Endodermal cell (in vitro differentiated cells): Measurements from ENCODE around the gene WDR20. TPM values are rescaled to one million over a fixed set of nuclear protein-coding genes. Genes with fewer than 3 reads are reported as not detected.
A peak's percentile ranks its signal among the peaks of the same experiment; 100 is the strongest.

ENCODE experiments used
- DNase-seq: peaks from one replicate; pipeline ENCODE4 v3.0.0-alpha.2; 2017
- H3K27ac ChIP-seq: 2 replicates; pipeline ENCODE4 v1.5.1; 2013; ENCODE audit warnings: mild to moderate bottlenecking, low read depth, low read length, moderate library complexity
- H3K27me3 ChIP-seq: 2 replicates; pipeline ENCODE4 v1.6.1; 2013; ENCODE audit warnings: mild to moderate bottlenecking, low read length, moderate library complexity; ENCODE audit not compliant: insufficient read depth, control insufficient read depth, poor library complexity, severe bottlenecking
- H3K36me3 ChIP-seq: 2 replicates; pipeline ENCODE4 v1.7.0; 2013; ENCODE audit warnings: mild to moderate bottlenecking, low read length, moderate library complexity; ENCODE audit not compliant: control insufficient read depth, insufficient read depth
- H3K4me1 ChIP-seq: one replicate; pipeline ENCODE4 v1.7.0; 2013; ENCODE audit warnings: low read length; ENCODE audit not compliant: control insufficient read depth, insufficient read depth
- H3K4me3 ChIP-seq: 2 replicates; pipeline ENCODE4 v1.5.1; 2013; ENCODE audit warnings: mild to moderate bottlenecking, low read length, moderate library complexity
- H3K9ac ChIP-seq: 2 replicates; pipeline ENCODE4 v1.6.1; 2013; ENCODE audit warnings: mild to moderate bottlenecking, low read length, moderate library complexity; ENCODE audit not compliant: poor library complexity, severe bottlenecking; ENCODE audit errors: extremely low read depth
- H3K9me3 ChIP-seq: 2 replicates; pipeline ENCODE4 v1.6.1; 2013; ENCODE audit warnings: mild to moderate bottlenecking, low read length, moderate library complexity; ENCODE audit not compliant: control insufficient read depth
- H3K27ac Mint-ChIP-seq: 2 replicates; pipeline ENCODE4 v1.8.0; 2020; ENCODE audit warnings: mixed read lengths
- H3K27me3 Mint-ChIP-seq: 2 replicates; pipeline ENCODE4 v1.8.0; 2021; ENCODE audit warnings: mild to moderate bottlenecking, mixed read lengths; ENCODE audit not compliant: insufficient read depth
- H3K36me3 Mint-ChIP-seq: 2 replicates; pipeline ENCODE4 v1.8.0; 2020; ENCODE audit warnings: low read depth, mixed read lengths
- H3K4me1 Mint-ChIP-seq: 2 replicates; pipeline ENCODE4 v1.8.0; 2020; ENCODE audit warnings: mixed read lengths
- H3K4me3 Mint-ChIP-seq: 2 replicates; pipeline ENCODE4 v1.8.0; 2020; ENCODE audit warnings: mild to moderate bottlenecking, moderate library complexity, mixed read lengths
- H3K9me3 Mint-ChIP-seq: 2 replicates; pipeline ENCODE4 v1.8.0; 2020; ENCODE audit warnings: mild to moderate bottlenecking, mixed read lengths
- WGBS, 2 experiments: methylation state at CpG; one replicate each; pipeline versions ENCODE4 v1.1.5 to v1.1.7; 2013; ENCODE audit warnings: missing lambda C conversion rate in 2 of 2, mixed read lengths in 1 of 2; ENCODE audit not compliant: insufficient coverage in 1 of 2, insufficient read length in 1 of 2; 5-methylcytosine and 5-hydroxymethylcytosine counted together
- total RNA-seq, 2 donors: library from RNA; stranded (reverse); fragmentation: NEBNext Ultra II Directional in 1 of 2; extraction: Animal tissue kit (Norgen Biotek cat#: 25700) in 1 of 2; gene quantifications; 2 replicates in 1 of 2; 3 replicates in 1 of 2; pipeline ENCODE4 v1.2.1, GENCODE V29; 2021
- TF ChIP-seq, protein P1 (sequence below): fragments of 200-600 bp; sonication (generic); conservative IDR thresholded peaks from 2 replicates; pipeline ENCODE4 v1.5.0; 2021; ENCODE audit warnings: antibody characterized with exemption, mild to moderate bottlenecking

Gene WDR20
- total RNA-seq, 2 donors from 2014 or later = 33.8 to 37.6 TPM

DNA sequence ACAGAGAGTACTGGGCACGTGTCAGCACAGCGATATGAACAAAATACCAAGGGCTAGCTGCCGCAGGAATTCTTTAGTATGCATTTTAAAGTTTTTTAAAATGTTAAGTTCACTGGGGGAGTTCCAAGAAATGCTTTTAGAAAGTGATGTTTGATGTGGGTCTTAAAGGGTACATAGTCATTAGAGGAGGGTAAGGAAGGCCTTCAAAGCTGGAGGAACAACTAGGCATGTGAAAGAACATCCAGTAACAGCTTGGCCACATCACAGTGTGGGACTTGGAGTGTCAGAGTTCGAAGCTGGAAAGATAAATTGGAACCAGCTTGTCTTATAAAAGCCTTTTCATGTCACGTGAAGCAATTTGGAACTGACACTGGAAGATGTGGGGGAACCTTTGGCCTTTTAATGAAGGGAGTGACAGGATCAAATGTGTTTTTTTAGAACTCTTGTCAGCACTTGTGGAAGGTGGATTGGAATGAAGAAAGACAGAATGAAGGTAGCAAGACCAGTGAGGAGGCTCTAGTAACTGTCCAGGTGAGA lies 57.7 kb downstream of the WDR20 start:
- Mint-ChIP-seq H3K4me3 (no peak overlapping the region), H3K4me1 (peaks cover 13% of the 10 kb centered on the region), H3K27ac (peak overlapping the region; percentile 23), H3K27me3 (no peaks in the 10 kb centered on the region), H3K36me3 (peaks cover 39% of the 10 kb centered on the region), H3K9me3 (no peaks in the 10 kb centered on the region)
- no peak overlapping the region for H3K27ac ChIP-seq
- TF ChIP-seq, protein P1, sequence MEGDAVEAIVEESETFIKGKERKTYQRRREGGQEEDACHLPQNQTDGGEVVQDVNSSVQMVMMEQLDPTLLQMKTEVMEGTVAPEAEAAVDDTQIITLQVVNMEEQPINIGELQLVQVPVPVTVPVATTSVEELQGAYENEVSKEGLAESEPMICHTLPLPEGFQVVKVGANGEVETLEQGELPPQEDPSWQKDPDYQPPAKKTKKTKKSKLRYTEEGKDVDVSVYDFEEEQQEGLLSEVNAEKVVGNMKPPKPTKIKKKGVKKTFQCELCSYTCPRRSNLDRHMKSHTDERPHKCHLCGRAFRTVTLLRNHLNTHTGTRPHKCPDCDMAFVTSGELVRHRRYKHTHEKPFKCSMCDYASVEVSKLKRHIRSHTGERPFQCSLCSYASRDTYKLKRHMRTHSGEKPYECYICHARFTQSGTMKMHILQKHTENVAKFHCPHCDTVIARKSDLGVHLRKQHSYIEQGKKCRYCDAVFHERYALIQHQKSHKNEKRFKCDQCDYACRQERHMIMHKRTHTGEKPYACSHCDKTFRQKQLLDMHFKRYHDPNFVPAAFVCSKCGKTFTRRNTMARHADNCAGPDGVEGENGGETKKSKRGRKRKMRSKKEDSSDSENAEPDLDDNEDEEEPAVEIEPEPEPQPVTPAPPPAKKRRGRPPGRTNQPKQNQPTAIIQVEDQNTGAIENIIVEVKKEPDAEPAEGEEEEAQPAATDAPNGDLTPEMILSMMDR = no peak
- H3K27me3 ChIP-seq = no peaks in the 10 kb centered on the region
- no peak overlapping the region for H3K9ac ChIP-seq
- WGBS, 2 experiments = 94 to 96% methylated on average over 5 of the region's 5 CpGs
- H3K36me3 ChIP-seq = peaks cover 56% of the 10 kb centered on the region
- H3K9me3 ChIP-seq = no peaks in the 10 kb centered on the region
- no peaks in the 10 kb centered on the region for H3K4me1 ChIP-seq
- H3K4me3 ChIP-seq = no peak overlapping the region
- DNase-seq = no peak

DNA sequence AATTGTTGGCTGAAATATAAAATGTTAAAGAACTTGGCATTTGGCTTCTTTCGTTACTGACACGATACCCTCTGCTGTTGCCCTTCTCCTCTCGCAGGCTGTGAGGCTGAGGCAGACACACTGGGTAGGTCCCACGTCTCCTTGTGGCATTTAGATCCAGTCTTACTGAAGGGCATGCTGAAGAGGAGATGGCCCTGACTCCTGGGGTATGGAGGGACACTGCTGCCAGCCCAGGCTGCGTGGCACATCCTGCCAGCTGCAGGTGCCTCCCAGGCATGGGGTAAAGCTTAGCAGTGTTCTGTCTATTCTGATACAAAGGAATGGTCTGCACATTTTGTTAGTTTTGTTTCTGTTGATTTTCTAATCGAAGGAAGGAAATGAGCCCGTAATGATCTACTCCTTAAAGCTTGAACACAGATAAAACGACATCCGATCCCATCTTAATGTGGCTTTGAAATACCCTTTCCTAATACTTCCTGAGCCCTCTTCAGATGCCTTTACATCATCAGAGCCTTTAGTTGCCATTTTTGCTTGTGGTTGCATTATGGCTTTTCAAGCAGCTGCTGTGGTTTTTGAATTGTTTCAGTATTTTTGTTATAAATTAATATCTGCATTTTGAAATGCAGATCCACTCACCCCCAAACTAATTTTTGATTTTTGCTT lies 61.1 kb downstream of the WDR20 start:
- H3K36me3 Mint-ChIP-seq = peaks cover 60% of the 10 kb centered on the region
- H3K27me3 ChIP-seq = no peaks in the 10 kb centered on the region
- no peaks in the 10 kb centered on the region for H3K4me1 ChIP-seq
- peaks cover 64% of the 10 kb centered on the region for H3K36me3 ChIP-seq
- TF ChIP-seq, protein P1 = no peak
- no peaks in the 10 kb centered on the region for H3K9me3 ChIP-seq
- H3K9ac ChIP-seq = no peak overlapping the region
- no peak overlapping the region for H3K27ac Mint-ChIP-seq
- H3K9me3 Mint-ChIP-seq = no peaks in the 10 kb centered on the region
- 92 to 96% methylated on average over 8 to 9 of the region's 9 CpGs for WGBS, 2 experiments
- no peak overlapping the region for H3K27ac ChIP-seq
- no peaks in the 10 kb centered on the region for H3K27me3 Mint-ChIP-seq
- H3K4me3 ChIP-seq = no peak overlapping the region
- H3K4me3 Mint-ChIP-seq = no peak overlapping the region
- DNase-seq = no peak
- H3K4me1 Mint-ChIP-seq = peaks cover 4% of the 10 kb centered on the region

DNA sequence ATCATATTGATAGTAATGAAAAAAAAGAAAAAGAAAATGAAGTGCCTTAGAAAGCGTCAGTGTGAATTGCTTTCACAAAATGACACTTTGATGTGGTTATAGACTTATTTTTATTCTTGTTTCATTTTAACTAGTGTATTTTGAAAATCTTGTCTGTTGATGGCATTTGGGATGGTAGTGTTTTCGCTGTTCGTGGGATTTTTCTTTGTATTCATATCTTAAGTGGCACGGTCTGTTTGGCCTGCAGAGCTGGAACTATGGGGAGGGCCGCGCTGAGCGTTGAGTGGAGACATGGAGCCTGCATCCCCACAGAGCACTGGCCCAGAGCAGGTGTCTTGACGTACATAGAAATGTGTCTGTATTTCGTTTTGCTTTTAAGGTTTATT lies 61.6 kb downstream of the WDR20 start:
- no peaks in the 10 kb centered on the region for H3K9me3 ChIP-seq
- no peak for DNase-seq

More for the DNA sequence above, 61.6 kb downstream of the WDR20 start:
- H3K27ac Mint-ChIP-seq = no peak overlapping the region
- peaks cover 58% of the 10 kb centered on the region for H3K36me3 Mint-ChIP-seq
- no peaks in the 10 kb centered on the region for H3K9me3 Mint-ChIP-seq
- 89 to 95% methylated on average over 9 of the region's 9 CpGs for WGBS, 2 experiments
- no peak overlapping the region for H3K4me3 Mint-ChIP-seq
- TF ChIP-seq, protein P1 = no peak
- H3K27me3 Mint-ChIP-seq = no peaks in the 10 kb centered on the region
- H3K4me1 ChIP-seq = no peaks in the 10 kb centered on the region
- H3K4me3 ChIP-seq = no peak overlapping the region
- peaks cover 62% of the 10 kb centered on the region for H3K36me3 ChIP-seq
- H3K4me1 Mint-ChIP-seq = peaks cover 2% of the 10 kb centered on the region
- no peak overlapping the region for H3K27ac ChIP-seq
- H3K9ac ChIP-seq = no peak overlapping the region
- H3K27me3 ChIP-seq = no peaks in the 10 kb centered on the region
